OCI-LY7 (cell line): ENCODE results near the gene BTC. TPM values are rescaled to one million over a fixed set of nuclear protein-coding genes. Genes with fewer than 3 reads are reported as not detected.
"Not testable (repeated sequence)": the region's sequence is repeated elsewhere in the genome, so short reads cannot be mapped to it uniquely, and the experiment has no call there.

Experiments used
- BruUV-seq: library from RNA; stranded (reverse); fragments of 400-500 nt; replicated peaks from 2 replicates; lab custom pipeline; 2021; lab: Mats Ljungman, UMichigan
- CTCF ChIA-PET: fragments of 300-600 bp; sonication (Branson Sonifier 250); formaldehyde crosslinking; loops from one replicate; lab custom pipeline; 2022; ENCODE audit warnings: antibody characterized with exemption; ENCODE audit not compliant: unreplicated experiment; lab: Charles Lee
- POLR2A ChIA-PET: fragments of 300-600 bp; sonication (Branson Sonifier 250); formaldehyde crosslinking; loops from one replicate; lab custom pipeline; 2022; ENCODE audit warnings: antibody characterized with exemption; lab: Charles Lee
- DNase-seq: peaks from one replicate; pipeline ENCODE4 v3.0.0-alpha.2; 2015; ENCODE audit warnings: low spot score
- H2AFZ ChIP-seq: fragments of 200-600 bp; sonication (generic), shearing (Covaris generic); 2 replicates; pipeline ENCODE4 v1.6.1; 2014; ENCODE audit warnings: mild to moderate bottlenecking, antibody characterized with exemption, low read length, moderate library complexity
- H3K27ac ChIP-seq: fragments of 200-600 bp; sonication (generic); 2 replicates; pipeline ENCODE4 v1.5.1; 2014; ENCODE audit warnings: mixed run types, low read depth, mild to moderate bottlenecking, moderate library complexity, low read length, inconsistent platforms; ENCODE audit not compliant: poor library complexity, severe bottlenecking
- H3K36me3 ChIP-seq: fragments of 200-600 bp; sonication (generic); 2 replicates; pipeline ENCODE4 v1.6.1; 2014; ENCODE audit warnings: mild to moderate bottlenecking, antibody characterized with exemption, low read length, moderate library complexity, mixed read lengths; ENCODE audit not compliant: insufficient read depth
- H3K4me1 ChIP-seq: fragments of 200-600 bp; sonication (generic); 2 replicates; pipeline ENCODE4 v1.5.1; 2014; ENCODE audit warnings: mild to moderate bottlenecking, low read length; ENCODE audit not compliant: insufficient read depth, poor library complexity, severe bottlenecking
- H3K4me2 ChIP-seq: fragments of 200-600 bp; sonication (generic); 2 replicates; pipeline ENCODE4 v1.6.1; 2014; ENCODE audit warnings: mild to moderate bottlenecking, low read length
- H3K4me3 ChIP-seq: fragments of 200-600 bp; sonication (generic); 2 replicates; pipeline ENCODE4 v1.5.1; 2014; ENCODE audit warnings: mild to moderate bottlenecking, low read depth, low read length; ENCODE audit not compliant: poor library complexity, severe bottlenecking
- H3K79me2 ChIP-seq: fragments of 200-600 bp; sonication (generic); 2 replicates; pipeline ENCODE4 v1.6.1; 2016; ENCODE audit warnings: low read depth, mild to moderate bottlenecking, low read length, moderate library complexity, mixed read lengths; ENCODE audit not compliant: insufficient read depth
- H3K9me2 ChIP-seq: fragments of 200-600 bp; sonication (generic); 2 replicates; pipeline ENCODE4 v1.6.1; 2016; ENCODE audit warnings: mild to moderate bottlenecking, low read length, mixed read lengths; ENCODE audit not compliant: insufficient read depth
- H3K9me3 ChIP-seq: fragments of 200-600 bp; sonication (generic); 2 replicates; pipeline ENCODE4 v1.6.1; 2014; ENCODE audit warnings: mild to moderate bottlenecking, mixed run types, low read length, mixed read lengths
- H4K20me1 ChIP-seq: fragments of 200-600 bp; sonication (generic); 2 replicates; pipeline ENCODE4 v1.6.1; 2014; ENCODE audit warnings: mild to moderate bottlenecking, antibody characterized with exemption, low read length, moderate library complexity, mixed read lengths; ENCODE audit not compliant: insufficient read depth
- EZH2phosphoT487 ChIP-seq: fragments of 200-600 bp; sonication (generic); IDR thresholded peaks from 2 replicates; pipeline ENCODE4 v1.6.1; 2018; ENCODE audit warnings: low read depth, borderline replicate concordance, mild to moderate bottlenecking, mixed run types, antibody characterized with exemption, low read length, moderate library complexity, mixed read lengths
- intact Hi-C: fragments of 100-400 bp; cut with micrococcal nuclease; formaldehyde crosslinking; loops from one replicate; pipeline ENCODE4 v1.10.0; 2022; ENCODE audit not compliant: unreplicated experiment
- total RNA-seq, 2 experiments: library from RNA; depleted of rRNA in 1 of 2; stranded (reverse); fragments of >200 nt in 1 of 2; shearing (Covaris generic) in 1 of 2; gene quantifications; 2 replicates each; pipeline ENCODE4 v1.2.3, GENCODE V29; 2014 to 2022
- TF ChIP-seq, protein P1 (sequence below): fragments of 200-600 bp; sonication (generic); conservative IDR thresholded peaks from 2 replicates; pipeline ENCODE4 v1.5.1; 2014; ENCODE audit warnings: mild to moderate bottlenecking, antibody characterized with exemption, low read length, moderate library complexity, mixed read lengths

BTC gene
- total RNA-seq, 2 experiments from 2014 or later: not detected

DNA sequence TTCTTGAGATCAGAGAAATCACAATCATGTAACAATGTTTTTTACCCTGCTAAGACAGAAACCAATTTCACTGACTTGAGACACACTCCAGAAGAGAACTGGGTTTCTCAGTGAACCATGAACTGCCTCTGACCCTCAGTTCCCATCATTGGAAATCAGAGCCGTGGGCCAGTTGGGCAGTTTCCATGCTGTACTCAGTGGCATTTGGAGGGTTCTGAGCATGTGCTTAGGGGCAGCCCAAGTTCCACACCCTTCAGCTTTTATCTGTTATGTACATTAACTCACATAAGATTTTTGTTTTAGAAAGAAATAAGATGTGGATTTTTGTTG lies 77.9 kb downstream of the BTC start:
- Histone ChIP-seq H3K9me3 (no peaks in the 10 kb centered on the region), H3K79me2 (no peaks in the 10 kb centered on the region), H3K4me2 (no peak overlapping the region), H4K20me1 (no peaks in the 10 kb centered on the region), H3K36me3 (no peaks in the 10 kb centered on the region), H3K4me1 (no peaks in the 10 kb centered on the region), H3K27ac (no peak overlapping the region), H2AFZ (no peak overlapping the region), H3K4me3 (no peak overlapping the region), H3K9me2 (no peaks in the 10 kb centered on the region)
- CTCF ChIA-PET: no interaction called here
- intact Hi-C loops: no loop called here
- BruUV-seq: no TSS peak
- DNase-seq: no peak
- TF ChIP-seq, protein P1, sequence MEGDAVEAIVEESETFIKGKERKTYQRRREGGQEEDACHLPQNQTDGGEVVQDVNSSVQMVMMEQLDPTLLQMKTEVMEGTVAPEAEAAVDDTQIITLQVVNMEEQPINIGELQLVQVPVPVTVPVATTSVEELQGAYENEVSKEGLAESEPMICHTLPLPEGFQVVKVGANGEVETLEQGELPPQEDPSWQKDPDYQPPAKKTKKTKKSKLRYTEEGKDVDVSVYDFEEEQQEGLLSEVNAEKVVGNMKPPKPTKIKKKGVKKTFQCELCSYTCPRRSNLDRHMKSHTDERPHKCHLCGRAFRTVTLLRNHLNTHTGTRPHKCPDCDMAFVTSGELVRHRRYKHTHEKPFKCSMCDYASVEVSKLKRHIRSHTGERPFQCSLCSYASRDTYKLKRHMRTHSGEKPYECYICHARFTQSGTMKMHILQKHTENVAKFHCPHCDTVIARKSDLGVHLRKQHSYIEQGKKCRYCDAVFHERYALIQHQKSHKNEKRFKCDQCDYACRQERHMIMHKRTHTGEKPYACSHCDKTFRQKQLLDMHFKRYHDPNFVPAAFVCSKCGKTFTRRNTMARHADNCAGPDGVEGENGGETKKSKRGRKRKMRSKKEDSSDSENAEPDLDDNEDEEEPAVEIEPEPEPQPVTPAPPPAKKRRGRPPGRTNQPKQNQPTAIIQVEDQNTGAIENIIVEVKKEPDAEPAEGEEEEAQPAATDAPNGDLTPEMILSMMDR: no peak
- TF ChIP-seq EZH2phosphoT487: no peak
- POLR2A ChIA-PET: no interaction called here

DNA sequence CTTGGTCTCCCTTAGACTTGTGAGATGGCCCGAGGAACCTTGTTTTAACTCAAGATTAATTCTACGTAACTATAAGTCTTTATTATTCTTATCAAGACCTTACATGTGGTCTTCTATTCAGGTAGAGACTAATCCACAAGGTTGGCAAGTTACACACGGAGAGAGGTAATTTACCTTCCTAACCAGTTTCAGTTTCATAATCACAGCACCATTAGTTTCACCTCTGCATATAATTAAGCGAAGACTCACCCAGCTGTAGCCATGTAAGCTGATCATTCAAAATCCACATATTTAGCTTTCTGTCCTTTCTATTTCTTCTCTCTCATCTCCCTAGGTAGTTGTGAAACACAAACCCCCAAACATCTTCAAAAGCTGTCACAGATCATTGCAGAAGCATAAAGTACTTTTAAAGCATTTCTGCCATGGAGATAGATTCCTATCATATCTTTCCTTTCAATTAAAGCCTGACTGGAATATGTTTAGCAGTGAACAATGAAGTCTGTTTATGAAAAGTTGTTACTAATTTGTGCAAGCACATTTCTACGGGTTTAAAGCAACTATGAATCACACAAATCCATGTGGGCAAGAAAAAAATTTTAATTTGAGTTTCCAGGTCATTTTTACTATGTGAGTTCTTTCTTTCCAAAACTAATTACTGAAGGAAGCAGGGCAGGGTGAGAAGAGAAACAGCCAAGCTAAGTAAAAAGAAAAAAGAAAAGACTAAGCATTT lies 78.5 kb downstream of the BTC start:
- CTCF ChIA-PET: no interaction called here
- Histone ChIP-seq H3K9me2 (no peaks in the 10 kb centered on the region), H3K4me3 (no peak overlapping the region), H4K20me1 (no peaks in the 10 kb centered on the region), H3K36me3 (no peaks in the 10 kb centered on the region), H3K4me2 (no peak overlapping the region), H3K4me1 (no peaks in the 10 kb centered on the region), H3K9me3 (no peaks in the 10 kb centered on the region), H2AFZ (no peak overlapping the region), H3K27ac (no peak overlapping the region), H3K79me2 (no peaks in the 10 kb centered on the region)
- BruUV-seq: no TSS peak
- TF ChIP-seq, protein P1: no peak
- no peak for TF ChIP-seq EZH2phosphoT487
- POLR2A ChIA-PET: no interaction called here
- intact Hi-C loops: no loop called here
- DNase-seq: no peak

DNA sequence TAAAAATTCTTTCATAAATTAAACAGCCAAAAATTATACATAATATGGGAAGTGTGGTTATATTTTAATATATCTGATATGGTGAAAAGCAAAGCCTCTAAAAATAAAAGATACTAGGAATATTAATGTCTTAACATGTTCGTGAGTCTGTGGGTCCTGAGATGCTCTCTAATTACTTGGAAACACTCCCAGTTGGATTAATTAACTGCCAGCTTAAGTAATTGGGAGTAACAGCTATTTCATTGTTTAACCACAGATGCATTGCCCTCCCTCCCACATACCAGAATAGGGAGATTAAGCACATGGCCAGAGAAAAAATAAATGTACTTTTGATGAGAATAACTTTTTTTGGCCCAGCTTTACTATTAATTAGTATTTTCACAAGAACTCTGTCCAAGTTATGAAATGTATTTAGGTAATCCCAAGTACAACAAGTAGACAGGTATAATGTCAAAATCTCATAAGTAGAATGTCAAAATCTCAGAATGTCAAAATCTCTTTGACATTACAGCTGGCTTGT lies 79.7 kb downstream of the BTC start:
- Histone ChIP-seq H3K9me2 (no peaks in the 10 kb centered on the region), H3K4me3 (no peak overlapping the region), H3K79me2 (no peaks in the 10 kb centered on the region), H3K9me3 (no peaks in the 10 kb centered on the region), H3K4me2 (no peak overlapping the region), H4K20me1 (no peaks in the 10 kb centered on the region), H2AFZ (no peak overlapping the region), H3K27ac (no peak overlapping the region), H3K36me3 (no peaks in the 10 kb centered on the region), H3K4me1 (no peaks in the 10 kb centered on the region)
- TF ChIP-seq, protein P1: no peak
- no peak for TF ChIP-seq EZH2phosphoT487
- no peak for DNase-seq
- no TSS peak for BruUV-seq
- ChIA-PET POLR2A (interaction anchor here (0.7 kb wide), 1 partner anchor 10 kb away, joined by 4 read pairs; no protein-coding TSS in a partner anchor), CTCF (no interaction called here)
- intact Hi-C loops: no loop called here

DNA sequence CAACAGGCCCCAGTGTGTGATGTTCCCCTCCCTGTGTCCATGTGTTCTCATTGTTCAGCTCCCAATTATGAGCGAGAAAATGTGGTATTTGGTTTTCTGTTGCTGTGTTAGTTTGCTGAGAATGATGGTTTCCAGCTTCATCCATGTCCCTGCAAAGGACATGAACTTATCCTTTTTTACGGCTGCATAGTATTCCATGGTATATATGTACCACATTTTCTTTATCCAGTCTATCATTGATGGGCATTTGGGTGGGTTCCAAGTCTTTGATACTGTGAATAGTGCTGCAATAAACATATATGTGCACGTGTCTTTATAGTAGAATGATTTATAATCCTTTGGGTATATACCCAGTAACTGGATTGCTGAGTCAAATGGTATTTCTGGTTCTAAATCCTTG lies 86.2 kb downstream of the BTC start:
- H3K79me2 ChIP-seq, BruUV-seq, H3K9me3 ChIP-seq, H3K4me2 ChIP-seq, H3K4me1 ChIP-seq, H2AFZ ChIP-seq, H3K27ac ChIP-seq, H3K4me3 ChIP-seq, DNase-seq, POLR2A ChIA-PET, intact Hi-C loops, H3K36me3 ChIP-seq, H3K9me2 ChIP-seq, H4K20me1 ChIP-seq, CTCF ChIA-PET: not testable (repeated sequence)
